Activated CD4-positive, CD25-positive, alpha-beta regulatory T cell (primary cell): Measurements from ENCODE around the gene STK32C.

Experiments
- DNase-seq, 4 experiments: peaks; one replicate each; lab custom pipeline; 2025; lab: John Stamatoyannopoulos, UW

STK32C gene

DNA sequence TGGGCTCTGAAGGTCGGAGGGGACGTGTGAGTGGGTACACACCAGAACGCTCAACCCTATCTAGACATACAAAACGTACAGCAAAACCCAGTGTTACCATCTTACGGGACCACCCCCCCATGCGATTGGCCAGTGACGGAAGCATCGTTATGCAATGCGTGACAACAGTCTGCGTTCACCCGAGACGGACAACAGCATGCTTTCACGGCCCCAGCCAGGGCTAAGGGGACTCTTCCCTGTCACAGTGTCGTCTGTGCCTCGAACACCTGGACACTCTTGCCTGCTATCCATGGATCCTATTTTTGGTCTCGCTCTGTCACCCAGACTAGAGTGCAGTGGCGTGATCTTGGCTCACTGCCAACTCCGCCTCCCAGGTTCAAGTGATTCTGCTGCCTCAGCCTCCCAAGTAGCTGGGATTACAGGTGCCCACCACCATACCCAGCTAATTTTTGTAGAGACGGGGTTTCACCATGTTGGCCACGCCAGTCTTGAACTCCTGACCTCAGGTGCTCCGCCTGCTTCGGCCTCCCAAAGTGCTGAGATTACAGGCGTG is 97.7 kb downstream of the STK32C start:
- DNase-seq, result no peak

- DNase-seq, result no peak
Measured at GRCh38 chr10:132209130-132209529, 98.6 kb downstream of the STK32C start.

GRCh38 chr10:132208462-132209050 is 99.2 kb downstream of the STK32C start:
- no peak for DNase-seq

GRCh38 chr10:132207536-132208461 is 100.0 kb downstream of the STK32C start:
- no peak for DNase-seq

GRCh38 chr10:132206806-132207535 is 100.8 kb downstream of the STK32C start:
- no peak for DNase-seq

- DNase-seq, result no peak
Measured at GRCh38 chr10:132206377-132206745, 101.4 kb downstream of the STK32C start.

DNA sequence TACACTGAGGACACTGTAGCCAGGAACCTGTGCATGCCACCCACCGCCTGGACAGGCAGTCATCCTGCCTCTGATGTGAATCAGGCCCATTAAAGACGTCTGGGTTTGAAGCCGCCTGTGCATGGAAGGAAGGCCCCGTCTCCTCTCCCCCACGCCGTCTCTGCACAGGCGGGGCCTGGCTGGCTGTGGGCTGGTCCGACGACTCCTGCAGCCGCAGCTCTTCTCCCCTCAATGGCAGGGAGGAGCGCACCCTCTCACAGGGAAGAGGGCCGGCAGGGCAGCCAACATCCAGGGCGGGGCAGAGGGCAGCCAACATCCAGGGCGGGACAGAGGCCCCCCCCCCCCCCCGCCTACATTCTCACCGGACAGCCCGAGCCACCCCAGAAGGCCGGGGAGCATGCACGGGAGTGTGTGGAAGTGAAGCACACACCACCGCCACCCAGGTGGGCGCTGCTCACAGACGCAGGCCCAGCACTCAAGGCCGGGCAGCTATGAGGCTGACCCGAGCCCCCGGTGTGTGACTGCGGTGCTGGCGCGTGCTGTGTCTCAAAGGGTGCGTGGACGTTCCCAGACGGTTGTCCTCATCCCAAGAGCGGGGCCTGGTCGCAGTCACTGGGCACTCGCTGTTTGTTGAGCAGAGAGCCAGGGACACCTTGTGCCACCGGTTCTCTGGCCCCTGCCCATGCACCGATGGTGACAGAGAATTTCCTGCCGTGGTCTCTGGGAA is 101.9 kb downstream of the STK32C start:
- DNase-seq, result no peak

DNA sequence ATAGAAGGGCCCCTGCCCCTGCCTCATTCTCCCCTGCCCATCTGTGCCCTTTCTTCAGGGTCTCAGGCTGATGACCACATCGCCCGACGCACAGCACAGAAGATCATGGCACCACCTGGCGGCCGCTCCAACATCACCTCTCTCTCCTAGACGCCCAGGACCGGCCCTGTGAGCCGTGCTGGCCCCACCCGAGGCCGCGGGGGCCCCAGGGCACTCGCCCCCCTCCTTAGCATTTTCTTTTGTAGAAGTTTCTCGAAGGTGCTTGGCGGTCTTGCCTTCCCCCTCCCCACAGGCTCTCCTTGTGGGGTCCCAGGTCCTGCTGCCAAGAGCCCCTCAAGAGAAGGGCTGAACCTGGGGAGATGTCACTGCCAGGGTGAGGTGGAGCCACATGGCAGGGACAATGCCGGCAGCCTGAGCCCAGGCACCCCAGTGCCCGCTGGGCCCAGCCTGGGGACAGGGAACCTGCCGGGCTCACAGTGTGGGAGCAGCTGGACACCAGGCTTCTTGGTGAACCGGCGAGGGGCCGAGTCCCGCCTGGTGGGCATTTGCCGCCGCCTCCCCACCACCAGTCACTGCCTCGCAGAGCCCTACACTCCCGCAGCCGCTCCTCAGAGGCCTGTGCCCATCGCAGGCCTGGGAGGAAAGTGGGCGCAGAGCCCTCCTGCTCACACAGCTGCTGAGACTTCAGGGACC is 102.8 kb downstream of the STK32C start:
- DNase-seq, result no peak

- no peak for DNase-seq
Measured at GRCh38 chr10:132204078-132204780, 103.5 kb downstream of the STK32C start.

GRCh38 chr10:132203256-132204077 is 104.3 kb downstream of the STK32C start:
- no peak for DNase-seq

DNA sequence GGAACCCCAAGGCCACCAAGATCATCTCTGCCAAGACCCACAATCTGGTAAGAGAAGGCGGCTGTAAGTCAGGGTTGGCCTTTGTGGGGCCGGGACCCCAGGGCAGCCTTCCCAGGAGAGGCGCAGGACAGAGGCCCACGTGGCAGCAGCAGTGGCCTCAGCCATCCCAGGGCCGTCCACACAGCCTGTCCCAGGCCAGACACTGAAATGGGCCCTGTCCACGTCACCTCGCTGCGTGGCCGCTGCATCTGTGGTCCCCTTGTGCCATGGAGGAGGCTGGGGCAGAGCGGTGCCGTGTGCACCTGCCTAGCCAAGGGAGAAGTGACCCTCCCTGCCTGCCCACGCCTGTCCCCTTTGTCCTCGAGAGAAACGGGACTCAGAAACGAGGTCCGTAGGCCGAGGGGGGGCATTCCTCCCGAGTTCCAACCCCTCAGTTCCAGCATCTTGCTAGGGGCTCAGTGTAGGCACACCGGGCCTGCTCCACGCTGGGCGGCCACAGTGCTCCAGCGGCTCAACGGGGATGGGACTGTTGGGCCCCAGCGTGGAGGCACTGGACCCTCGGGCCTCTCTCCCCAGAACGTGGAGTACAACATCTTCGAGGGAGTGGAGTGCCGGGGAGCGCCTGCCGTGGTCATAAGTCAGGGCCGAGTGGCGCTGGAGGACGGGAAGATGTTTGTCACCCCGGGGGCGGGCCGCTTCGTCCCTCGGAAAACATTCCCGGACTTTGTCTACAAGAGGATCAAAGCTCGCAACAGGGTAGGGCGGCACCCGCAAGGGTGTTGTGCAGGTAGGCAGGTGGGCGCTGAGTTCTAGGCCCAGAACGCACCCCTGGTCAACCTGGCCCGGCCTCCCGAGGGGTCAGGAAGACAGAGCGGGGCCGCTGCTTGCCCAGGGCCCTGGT is 105.4 kb downstream of the STK32C start:
- no peak for DNase-seq

GRCh38 chr10:132201111-132201969 is 106.4 kb downstream of the STK32C start:
- no peak for DNase-seq

DNA sequence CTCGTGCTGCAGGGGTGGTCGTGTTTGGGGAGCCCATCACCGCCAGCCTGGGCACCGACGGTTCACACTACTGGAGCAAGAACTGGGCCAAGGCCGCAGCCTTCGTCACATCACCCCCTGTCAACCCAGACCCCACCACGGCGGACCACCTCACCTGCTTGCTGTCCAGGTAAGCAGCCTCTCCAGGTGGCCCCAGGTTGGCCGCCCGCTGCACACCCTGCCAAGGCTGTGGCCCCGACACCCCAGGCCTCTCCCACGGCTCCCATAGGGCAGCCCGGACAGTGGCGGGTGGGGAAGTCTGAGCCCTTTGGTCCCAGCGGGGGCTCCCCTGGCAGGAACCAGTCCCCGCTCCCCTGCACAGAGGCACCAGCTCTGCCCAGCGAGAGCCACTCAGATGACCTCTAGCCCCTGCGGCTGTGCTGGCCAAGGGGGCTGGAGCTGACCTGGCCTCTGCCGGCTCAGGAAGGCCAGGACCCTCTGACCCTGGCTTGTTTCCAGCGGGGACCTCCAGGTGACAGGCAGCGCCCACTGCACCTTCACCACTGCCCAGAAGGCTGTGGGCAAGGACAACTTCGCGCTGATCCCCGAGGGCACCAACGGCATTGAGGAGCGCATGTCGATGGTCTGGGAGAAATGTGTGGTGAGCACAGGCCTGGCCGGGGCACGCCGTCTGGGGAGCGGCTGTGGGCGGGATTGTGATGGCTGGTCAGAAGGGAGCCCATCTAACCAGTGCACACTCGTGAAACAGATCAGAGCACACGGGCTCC is 107.2 kb downstream of the STK32C start:
- no peak for DNase-seq

DNA sequence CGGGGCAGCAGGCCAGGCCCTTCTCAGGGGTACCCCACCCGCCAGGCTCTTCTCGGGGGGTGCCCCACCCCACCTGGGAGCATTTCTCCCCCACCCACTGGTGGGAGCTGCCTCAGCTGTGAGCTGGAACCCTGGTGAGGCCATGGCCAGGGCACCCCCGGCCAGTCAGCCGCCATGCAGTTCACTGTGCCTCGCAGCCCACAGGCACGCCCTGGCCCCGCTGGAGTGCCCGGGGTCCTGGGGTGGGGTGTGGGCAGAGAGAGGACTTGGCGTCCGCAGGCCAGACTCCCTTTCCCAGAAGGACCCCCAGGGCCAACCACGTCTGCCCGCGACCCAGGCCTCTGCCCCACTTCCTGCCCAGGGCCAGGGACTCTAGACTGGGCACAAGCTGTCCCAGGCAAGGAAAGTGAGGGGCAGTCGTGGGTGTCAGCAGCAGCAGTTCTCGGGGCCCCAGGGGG is 107.9 kb downstream of the STK32C start:
- DNase-seq, result no peak

DNA sequence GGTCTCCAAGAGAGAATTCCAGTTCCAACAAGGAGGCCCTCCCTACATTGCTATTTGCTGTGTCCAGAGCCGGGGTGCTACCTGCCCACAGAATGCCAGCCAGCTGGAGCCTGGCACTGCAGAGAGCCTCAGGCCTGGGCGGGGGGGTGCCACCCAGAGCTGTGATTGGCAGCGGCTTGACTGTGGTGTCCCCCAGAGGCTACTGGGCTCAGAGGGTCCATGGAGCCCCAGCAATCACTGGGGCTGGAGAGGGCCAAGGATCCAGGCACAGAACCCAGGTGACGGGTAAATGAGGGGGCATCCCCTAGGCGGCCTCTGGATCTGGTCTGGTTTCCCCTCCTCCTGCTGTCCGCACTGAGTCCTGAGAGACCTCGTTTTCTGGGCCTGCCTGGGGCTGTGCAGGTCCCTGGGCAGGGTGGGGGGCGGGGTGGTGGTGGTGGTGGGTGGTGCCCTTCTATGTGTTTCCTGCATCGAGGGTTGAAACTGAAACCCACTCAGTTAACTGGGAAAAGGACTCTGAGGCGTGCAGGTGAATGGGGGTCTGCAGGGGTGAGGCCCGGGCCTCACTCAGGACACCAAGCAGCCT is 108.4 kb downstream of the STK32C start:
- DNase-seq, result no peak

GRCh38 chr10:132198381-132199181 is 109.2 kb downstream of the STK32C start:
- DNase-seq, result no peak
